ENCODE data around the gene TEX22.

The TEX22 gene

GRCh38 chr14:105365101-105365500, 33.2 kb upstream of the TEX22 start:
- no peaks in the 10 kb centered on the region for H3K9me3 Mint-ChIP-seq
- no peak overlapping the region for H3K27ac Mint-ChIP-seq
- TF ChIP-seq CTCF (IDR thresholded peaks at IDR 0.05; ENCODE audit: unreplicated experiment in 3 of 3): no peak
- H3K4me3 Mint-ChIP-seq: no peak overlapping the region
- no peaks in the 10 kb centered on the region for H3K27me3 Mint-ChIP-seq (ENCODE audit: low read depth)
- H3K36me3 Mint-ChIP-seq (ENCODE audit: low read depth): peaks cover 22% of the 10 kb centered on the region
- H3K4me1 Mint-ChIP-seq: no peaks in the 10 kb centered on the region

- Mint-ChIP-seq H3K36me3 (ENCODE audit: low read depth) (peaks cover 22% of the 10 kb centered on the region), H3K4me3 (no peak overlapping the region), H3K27ac (no peak overlapping the region), H3K27me3 (ENCODE audit: low read depth) (no peaks in the 10 kb centered on the region), H3K4me1 (no peaks in the 10 kb centered on the region), H3K9me3 (no peaks in the 10 kb centered on the region)
- TF ChIP-seq CTCF (IDR thresholded peaks at IDR 0.05; ENCODE audit: unreplicated experiment in 3 of 3): no peak
Measured at GRCh38 chr14:105365681-105366080, 32.7 kb upstream of the TEX22 start.

GRCh38 chr14:105366386-105367074, 31.8 kb upstream of the TEX22 start:
- TF ChIP-seq CTCF (IDR thresholded peaks at IDR 0.05; ENCODE audit: unreplicated experiment in 3 of 3): no peak
- Mint-ChIP-seq H3K27me3 (ENCODE audit: low read depth) (no peaks in the 10 kb centered on the region), H3K36me3 (ENCODE audit: low read depth) (peaks cover 26% of the 10 kb centered on the region), H3K27ac (no peak overlapping the region), H3K9me3 (no peaks in the 10 kb centered on the region), H3K4me3 (no peak overlapping the region), H3K4me1 (no peaks in the 10 kb centered on the region)

- Mint-ChIP-seq H3K4me1 (no peaks in the 10 kb centered on the region), H3K9me3 (no peaks in the 10 kb centered on the region), H3K4me3 (no peak overlapping the region), H3K36me3 (ENCODE audit: low read depth) (peaks cover 31% of the 10 kb centered on the region), H3K27ac (no peak overlapping the region), H3K27me3 (ENCODE audit: low read depth) (no peaks in the 10 kb centered on the region)
- no peak for TF ChIP-seq CTCF (IDR thresholded peaks at IDR 0.05; ENCODE audit: unreplicated experiment in 3 of 3)
Measured at GRCh38 chr14:105367116-105368031, 31.0 kb upstream of the TEX22 start.

GRCh38 chr14:105368032-105368417, 30.3 kb upstream of the TEX22 start:
- no peak for TF ChIP-seq CTCF (IDR thresholded peaks at IDR 0.05; ENCODE audit: unreplicated experiment in 3 of 3)
- no peak overlapping the region for H3K27ac Mint-ChIP-seq
- peaks cover under 1% of the 10 kb centered on the region for H3K9me3 Mint-ChIP-seq
- no peak overlapping the region for H3K4me3 Mint-ChIP-seq
- no peaks in the 10 kb centered on the region for H3K4me1 Mint-ChIP-seq
- H3K27me3 Mint-ChIP-seq (ENCODE audit: low read depth): no peaks in the 10 kb centered on the region
- peaks cover 29% of the 10 kb centered on the region for H3K36me3 Mint-ChIP-seq (ENCODE audit: low read depth)
